Choroid plexus epithelial cell (primary cell): ENCODE measurements around the gene SLC38A5.

Source experiments
- DNase-seq: peaks from one replicate; pipeline ENCODE4 v3.0.0-alpha.2; 2010; ENCODE audit warnings: low read depth
- H3K4me3 ChIP-seq: 2 replicates; pipeline ENCODE4 v1.5.1; 2011; ENCODE audit warnings: low read depth, mild to moderate bottlenecking, control low read depth, low read length, moderate library complexity
- CTCF ChIP-seq: conservative IDR thresholded peaks from 2 replicates; pipeline ENCODE4 v1.5.1; 2011; ENCODE audit warnings: low read depth, mild to moderate bottlenecking, control low read depth, inconsistent platforms, low read length, moderate library complexity

SLC38A5 gene

GRCh38 chrX:48507246-48507645 is 37.2 kb upstream of the SLC38A5 start:
- no peak overlapping the region for H3K4me3 ChIP-seq
- no peak for TF ChIP-seq CTCF
- DNase-seq: no peak

- DNase-seq: no peak
- H3K4me3 ChIP-seq: no peak overlapping the region
- TF ChIP-seq CTCF: no peak
Observed at GRCh38 chrX:48505481-48505880, 35.4 kb upstream of the SLC38A5 start.

GRCh38 chrX:48504261-48504660 is 34.2 kb upstream of the SLC38A5 start:
- DNase-seq: no peak
- TF ChIP-seq CTCF: no peak
- no peak overlapping the region for H3K4me3 ChIP-seq

GRCh38 chrX:48498374-48498809 is 28.3 kb upstream of the SLC38A5 start:
- no peak for TF ChIP-seq CTCF
- H3K4me3 ChIP-seq: no peak overlapping the region
- DNase-seq: peak; percentile 42

GRCh38 chrX:48497871-48498270 is 27.8 kb upstream of the SLC38A5 start:
- no peak for TF ChIP-seq CTCF
- H3K4me3 ChIP-seq: no peak overlapping the region
- DNase-seq: no peak

- H3K4me3 ChIP-seq: no peak overlapping the region
- peak; percentile 21 for DNase-seq
- no peak for TF ChIP-seq CTCF
Observed at GRCh38 chrX:48496660-48497059, 26.6 kb upstream of the SLC38A5 start.

GRCh38 chrX:48493890-48494364 is 23.9 kb upstream of the SLC38A5 start:
- no peak overlapping the region for H3K4me3 ChIP-seq
- peak; percentile 74 for DNase-seq
- peak; percentile 62 for TF ChIP-seq CTCF
